ENCODE measurements around the gene RMI1.
"Not testable (repeated sequence)": the region's sequence is repeated elsewhere in the genome, so short reads cannot be mapped to it uniquely, and the experiment has no call there.

RMI1 gene

GRCh38 chr9:84027201-84027600 lies 46.6 kb downstream of the RMI1 start:
- DNase-seq: no peak

DNA sequence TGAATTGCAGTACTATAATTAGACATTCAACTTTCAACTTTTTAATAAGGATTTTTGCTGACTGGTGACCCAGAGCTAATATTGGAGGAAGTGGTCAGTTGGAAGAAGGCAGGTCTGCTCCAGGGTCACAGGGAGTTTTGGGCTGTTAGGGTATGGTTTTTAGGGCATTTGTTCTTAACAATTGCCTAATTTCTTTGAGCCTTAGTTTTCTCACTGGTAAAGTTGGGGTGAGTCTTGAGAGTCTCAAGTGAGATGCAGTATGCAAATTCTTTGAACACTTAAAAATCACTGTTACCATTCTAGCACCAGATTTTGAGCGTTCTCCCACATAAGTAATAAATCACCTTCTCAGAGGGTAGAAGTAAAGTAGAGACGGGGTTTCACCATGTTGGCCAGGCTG lies 50.9 kb downstream of the RMI1 start:
- DNase-seq: no peak

- not testable (repeated sequence) for DNase-seq
Measured at GRCh38 chr9:84041857-84042256, 61.3 kb downstream of the RMI1 start.

- DNase-seq: no peak
Measured at GRCh38 chr9:84045481-84046097, 65.0 kb downstream of the RMI1 start.
